Calu3 (cell line): ENCODE results near the gene ZIC3. TPM values are rescaled to one million over a fixed set of nuclear protein-coding genes. Genes with fewer than 3 reads are reported as not detected.

Experiments used
- Bru-seq: library from RNA; stranded (reverse); fragments of 400-500 nt; gene quantifications from one replicate; lab custom pipeline; 2021; lab: Mats Ljungman, UMichigan
- BruChase-seq, 2 experiments: library from RNA; stranded (reverse); fragments of 400-500 nt; gene quantifications; one replicate each; lab custom pipeline; 2021; lab: Mats Ljungman, UMichigan
- BruUV-seq: library from RNA; stranded (reverse); fragments of 400-500 nt; replicated peaks from 2 replicates; lab custom pipeline; 2021; lab: Mats Ljungman, UMichigan
- CTCF ChIA-PET: fragments of 300-600 bp; sonication (Branson Sonifier 250); formaldehyde crosslinking; loops from one replicate; lab custom pipeline; 2022; ENCODE audit warnings: antibody characterized with exemption; lab: Charles Lee
- DNase-seq: peaks from one replicate; pipeline ENCODE4 v3.0.0; 2022
- H3K27ac Mint-ChIP-seq: one replicate; pipeline ENCODE4 v1.8.0; 2022; ENCODE audit warnings: mixed read lengths; ENCODE audit not compliant: unreplicated experiment
- H3K27me3 Mint-ChIP-seq: one replicate; pipeline ENCODE4 v1.8.0; 2022; ENCODE audit warnings: mixed read lengths; ENCODE audit not compliant: unreplicated experiment
- H3K36me3 Mint-ChIP-seq: one replicate; pipeline ENCODE4 v1.8.0; 2022; ENCODE audit warnings: mild to moderate bottlenecking, moderate library complexity, mixed read lengths; ENCODE audit not compliant: insufficient read depth, unreplicated experiment
- H3K4me1 Mint-ChIP-seq: one replicate; pipeline ENCODE4 v1.8.0; 2022; ENCODE audit warnings: mild to moderate bottlenecking, low read depth, mixed read lengths; ENCODE audit not compliant: unreplicated experiment
- H3K4me3 Mint-ChIP-seq: one replicate; pipeline ENCODE4 v1.8.0; 2022; ENCODE audit warnings: mild to moderate bottlenecking, low read depth, moderate library complexity, mixed read lengths; ENCODE audit not compliant: unreplicated experiment
- H3K9me3 Mint-ChIP-seq: one replicate; pipeline ENCODE4 v1.8.0; 2022; ENCODE audit warnings: low read depth, mixed read lengths; ENCODE audit not compliant: unreplicated experiment
- intact Hi-C: fragments of 100-400 bp; cut with micrococcal nuclease; formaldehyde crosslinking; loops from one replicate; pipeline ENCODE4 v1.10.0; 2022; ENCODE audit not compliant: unreplicated experiment
- long read RNA-seq: library from polyadenylated mRNA; stranded (forward); transcript quantifications from one replicate; pipeline ENCODE4 v2.0.0, GENCODE V29; 2022
- total RNA-seq: library from RNA; stranded (reverse); gene quantifications from 2 replicates; pipeline ENCODE4 v1.2.3, GENCODE V29; 2022
- TF ChIP-seq, protein P1 (sequence below): fragments of 200-600 bp; IDR thresholded peaks from one replicate; pipeline ENCODE4 v1.8.0; 2022; ENCODE audit warnings: antibody characterized with exemption; ENCODE audit not compliant: unreplicated experiment

The ZIC3 gene
- total RNA-seq (not detected in 2 replicates), Bru-seq, nascent RNA (not detected), BruChase-seq, experiment 1, labeled RNA remaining after a 6-hour chase (not detected), BruChase-seq, experiment 2, labeled RNA remaining after a 2-hour chase (not detected)
- long read RNA-seq = 0 reads

DNA sequence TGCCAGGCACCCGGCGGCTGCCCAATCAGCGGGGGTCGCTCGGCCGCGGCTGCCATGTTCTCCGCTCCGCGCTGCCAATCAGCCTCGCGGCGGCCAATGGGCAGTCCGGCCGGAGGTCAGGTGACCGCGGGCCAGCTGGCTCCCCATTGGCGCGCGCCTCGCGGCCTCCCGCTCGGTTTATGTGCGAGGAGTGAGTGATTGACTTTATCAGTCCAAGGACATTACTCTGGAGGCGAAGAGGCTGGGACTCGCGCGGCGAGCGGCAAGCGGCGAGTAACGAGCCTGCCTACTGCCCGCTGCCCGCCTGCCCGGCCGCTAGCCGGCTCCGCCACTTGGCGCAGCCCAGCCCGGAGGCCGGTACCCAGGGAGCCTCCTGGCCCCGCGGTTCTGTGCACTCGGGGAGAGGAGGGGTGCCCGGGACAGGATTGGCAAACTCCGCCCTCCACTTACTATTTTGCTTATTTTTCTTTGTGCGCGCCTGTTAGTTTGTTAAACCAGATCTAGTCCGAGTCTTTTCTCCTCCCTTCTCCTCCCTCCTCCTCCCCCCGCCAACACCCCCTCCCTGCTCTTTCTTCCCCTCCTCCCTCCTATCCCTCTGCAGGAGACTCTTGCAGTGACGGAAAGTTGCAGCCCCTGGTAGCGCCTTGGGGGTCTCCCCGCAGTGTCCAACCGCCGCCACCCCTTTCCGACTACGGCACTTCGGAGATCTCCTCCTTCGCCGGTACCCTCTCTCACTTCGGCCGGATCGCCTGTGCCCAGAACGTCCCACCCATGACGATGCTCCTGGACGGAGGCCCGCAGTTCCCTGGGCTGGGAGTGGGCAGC lies at the start of gene ZIC3:
ZIC3 (plus strand) TSS at position 207 of the 825 bp plus-strand sequence; CDS start at position 772, 565 bp downstream.
- intact Hi-C loops = no loop called here
- TF ChIP-seq, protein P1, sequence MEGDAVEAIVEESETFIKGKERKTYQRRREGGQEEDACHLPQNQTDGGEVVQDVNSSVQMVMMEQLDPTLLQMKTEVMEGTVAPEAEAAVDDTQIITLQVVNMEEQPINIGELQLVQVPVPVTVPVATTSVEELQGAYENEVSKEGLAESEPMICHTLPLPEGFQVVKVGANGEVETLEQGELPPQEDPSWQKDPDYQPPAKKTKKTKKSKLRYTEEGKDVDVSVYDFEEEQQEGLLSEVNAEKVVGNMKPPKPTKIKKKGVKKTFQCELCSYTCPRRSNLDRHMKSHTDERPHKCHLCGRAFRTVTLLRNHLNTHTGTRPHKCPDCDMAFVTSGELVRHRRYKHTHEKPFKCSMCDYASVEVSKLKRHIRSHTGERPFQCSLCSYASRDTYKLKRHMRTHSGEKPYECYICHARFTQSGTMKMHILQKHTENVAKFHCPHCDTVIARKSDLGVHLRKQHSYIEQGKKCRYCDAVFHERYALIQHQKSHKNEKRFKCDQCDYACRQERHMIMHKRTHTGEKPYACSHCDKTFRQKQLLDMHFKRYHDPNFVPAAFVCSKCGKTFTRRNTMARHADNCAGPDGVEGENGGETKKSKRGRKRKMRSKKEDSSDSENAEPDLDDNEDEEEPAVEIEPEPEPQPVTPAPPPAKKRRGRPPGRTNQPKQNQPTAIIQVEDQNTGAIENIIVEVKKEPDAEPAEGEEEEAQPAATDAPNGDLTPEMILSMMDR = no peak

DNA sequence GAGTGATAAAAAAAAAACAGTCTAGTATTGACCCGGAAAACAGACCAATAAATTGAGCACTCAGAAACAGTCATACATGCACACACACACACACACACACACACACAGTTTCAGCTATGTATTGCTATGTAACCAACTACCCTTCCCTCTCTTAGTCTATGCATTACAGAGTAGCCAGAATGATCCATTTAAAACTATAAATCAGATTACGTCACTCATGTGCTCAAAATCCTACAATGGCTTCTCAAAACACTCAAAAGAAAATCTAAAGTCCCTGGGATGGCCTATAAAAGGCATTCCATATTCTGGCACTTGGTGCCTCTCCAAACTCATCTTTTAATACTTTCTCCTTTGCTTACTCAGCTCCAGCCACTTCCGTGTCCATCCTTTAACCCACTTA lies 46.5 kb upstream of the ZIC3 start:
- no peaks in the 10 kb centered on the region for H3K36me3 Mint-ChIP-seq
- H3K27ac Mint-ChIP-seq = no peak overlapping the region
- no peak overlapping the region for H3K4me3 Mint-ChIP-seq
- BruUV-seq = no TSS peak
- no peaks in the 10 kb centered on the region for H3K4me1 Mint-ChIP-seq
- H3K9me3 Mint-ChIP-seq = peaks cover 10% of the 10 kb centered on the region
- TF ChIP-seq, protein P1 = no peak
- intact Hi-C loops = no loop called here
- CTCF ChIA-PET = no interaction called here
- no peak for DNase-seq
- no peaks in the 10 kb centered on the region for H3K27me3 Mint-ChIP-seq

More for the DNA sequence above, at the start of gene ZIC3:
- H3K4me3 Mint-ChIP-seq = no peak within 1 kb of the TSS
- H3K36me3 Mint-ChIP-seq = no peaks in the 10 kb centered on the region
- no peak for DNase-seq
- CTCF ChIA-PET = interaction anchor here (0.5 kb wide), 1 partner anchor 352 kb away, joined by 3 read pairs; no protein-coding TSS in a partner anchor
- no peaks in the 10 kb centered on the region for H3K27me3 Mint-ChIP-seq
- no TSS peak for BruUV-seq
- H3K9me3 Mint-ChIP-seq = peaks cover 10% of the 10 kb centered on the region
- H3K4me1 Mint-ChIP-seq = no peaks in the 10 kb centered on the region
- H3K27ac Mint-ChIP-seq = no peak within 1 kb of the TSS

DNA sequence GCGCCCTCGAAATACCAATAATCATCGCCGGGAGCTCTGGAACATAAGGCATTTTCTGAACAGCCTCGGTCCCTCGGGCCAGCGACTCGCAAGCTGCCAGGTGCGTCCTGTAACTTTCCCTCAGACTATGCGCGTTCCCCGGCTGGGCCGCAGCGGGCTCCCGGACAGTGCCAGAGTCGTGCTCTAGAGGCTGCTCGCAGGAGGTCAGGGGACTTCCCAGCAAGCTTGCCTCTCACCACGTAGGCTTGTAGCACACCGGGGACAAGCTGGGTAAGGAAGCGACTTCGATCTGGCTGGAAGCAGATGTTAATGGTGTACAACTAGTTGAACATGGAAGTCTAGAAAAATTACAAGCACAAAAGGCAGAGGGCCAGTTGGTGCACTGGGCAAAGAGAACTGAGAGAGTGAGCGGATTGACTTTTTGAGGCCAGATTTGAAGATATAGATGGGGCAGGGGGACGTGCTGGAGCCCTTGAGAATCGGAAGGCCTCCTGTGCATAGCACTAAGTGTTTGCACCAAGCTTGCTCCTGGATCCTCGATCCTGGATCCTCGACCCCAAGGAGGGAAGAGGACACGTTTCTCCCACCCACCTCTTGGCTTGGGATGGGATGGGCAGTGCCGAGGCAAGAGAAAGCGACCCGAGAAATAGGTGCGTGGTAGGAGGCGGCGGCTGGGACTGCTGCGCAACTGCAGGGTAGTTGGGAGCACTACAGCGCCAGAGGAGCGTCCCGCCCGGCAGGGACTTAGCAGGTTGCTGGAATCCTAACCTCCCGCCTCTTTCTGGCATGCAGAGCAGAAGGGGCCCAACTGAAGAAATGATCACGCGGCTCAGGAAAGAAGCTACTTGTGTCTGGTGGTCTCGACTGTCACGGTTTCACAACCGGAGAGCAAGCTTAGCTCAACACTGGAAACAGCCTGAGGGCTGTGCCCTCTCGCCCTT lies 19.9 kb upstream of the ZIC3 start:
- Mint-ChIP-seq H3K36me3 (no peaks in the 10 kb centered on the region), H3K27ac (no peak overlapping the region), H3K27me3 (no peaks in the 10 kb centered on the region), H3K4me3 (no peak overlapping the region), H3K9me3 (peaks cover 14% of the 10 kb centered on the region), H3K4me1 (no peaks in the 10 kb centered on the region)
- TF ChIP-seq, protein P1 = no peak
- CTCF ChIA-PET = no interaction called here
- intact Hi-C loops = no loop called here
- DNase-seq = no peak
- no TSS peak for BruUV-seq

DNA sequence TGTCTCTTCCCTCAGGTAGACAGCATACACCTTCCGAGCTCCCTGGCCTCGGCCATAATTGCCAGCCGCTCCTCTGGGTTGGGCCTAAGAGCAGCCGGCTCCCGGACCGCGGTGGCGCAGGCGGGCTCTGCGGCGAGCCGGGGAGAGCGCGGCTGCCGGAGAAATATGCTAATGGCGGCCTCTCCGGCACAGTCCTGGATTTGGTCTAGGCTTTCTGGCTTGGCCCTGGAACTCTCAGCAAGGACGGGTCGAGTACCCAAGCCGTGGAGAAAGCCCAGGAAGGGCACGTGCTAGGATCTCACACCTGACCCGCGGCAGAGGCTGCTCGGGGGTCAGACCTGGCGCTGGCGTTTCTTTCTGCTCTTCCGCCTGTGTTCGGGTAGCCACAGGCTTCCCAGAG lies 18.6 kb upstream of the ZIC3 start:
- intact Hi-C loops = no loop called here
- CTCF ChIA-PET = no interaction called here
- no TSS peak for BruUV-seq
- TF ChIP-seq, protein P1 = no peak
- H3K27me3 Mint-ChIP-seq = no peaks in the 10 kb centered on the region
- H3K9me3 Mint-ChIP-seq = peaks cover 17% of the 10 kb centered on the region
- no peaks in the 10 kb centered on the region for H3K4me1 Mint-ChIP-seq
- no peak overlapping the region for H3K4me3 Mint-ChIP-seq
- no peaks in the 10 kb centered on the region for H3K36me3 Mint-ChIP-seq
- H3K27ac Mint-ChIP-seq = no peak overlapping the region
- DNase-seq = no peak
